DMS53 (cell line): Measurements from ENCODE around the gene NISCH.
A peak's percentile ranks its signal among the peaks of the same experiment; 100 is the strongest.

Experiments
- DNase-seq: peaks from one replicate; lab custom pipeline; 2025; lab: John Stamatoyannopoulos, UW

The NISCH gene

DNA sequence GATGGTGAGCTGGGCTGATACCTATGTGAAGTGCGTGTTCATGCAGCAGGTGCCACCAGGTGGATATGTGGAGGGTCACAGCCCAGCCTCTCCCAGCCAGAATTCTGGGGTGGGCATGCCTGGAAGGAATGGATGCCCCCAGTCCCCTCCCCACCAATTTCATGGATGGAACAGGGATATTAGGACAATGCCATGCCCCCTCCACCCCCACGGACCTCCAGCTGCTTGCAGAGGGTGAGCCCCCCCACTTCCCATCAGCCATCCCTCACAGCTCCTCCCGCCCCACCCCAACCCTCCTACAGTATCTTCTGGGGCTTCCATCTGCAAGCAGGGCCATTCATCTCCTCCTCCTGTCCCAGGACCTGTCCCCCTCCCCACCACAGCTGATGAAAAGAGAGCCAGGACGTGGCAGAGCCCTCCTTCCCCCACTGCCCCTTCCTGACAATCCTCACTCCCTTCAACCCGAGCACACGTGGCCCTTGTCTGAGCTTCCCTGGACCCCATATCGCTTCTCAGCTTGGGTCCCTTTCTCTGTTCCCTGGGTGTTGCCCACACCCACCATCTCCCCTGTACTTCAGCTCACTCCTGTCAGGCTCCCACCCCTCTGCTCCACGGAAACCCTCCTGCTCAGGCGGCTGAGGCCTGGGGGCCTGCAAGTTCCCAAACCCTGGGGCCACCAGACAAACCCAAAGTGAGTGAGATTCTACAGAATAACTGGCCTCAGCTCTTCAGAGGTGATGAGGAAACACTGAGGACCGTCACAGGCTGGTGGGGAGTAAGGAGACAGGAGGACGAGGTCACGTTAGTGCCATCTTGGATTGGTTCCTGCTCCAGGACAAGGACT lies 7.7 kb upstream of the NISCH start:
- no peak for DNase-seq

DNA sequence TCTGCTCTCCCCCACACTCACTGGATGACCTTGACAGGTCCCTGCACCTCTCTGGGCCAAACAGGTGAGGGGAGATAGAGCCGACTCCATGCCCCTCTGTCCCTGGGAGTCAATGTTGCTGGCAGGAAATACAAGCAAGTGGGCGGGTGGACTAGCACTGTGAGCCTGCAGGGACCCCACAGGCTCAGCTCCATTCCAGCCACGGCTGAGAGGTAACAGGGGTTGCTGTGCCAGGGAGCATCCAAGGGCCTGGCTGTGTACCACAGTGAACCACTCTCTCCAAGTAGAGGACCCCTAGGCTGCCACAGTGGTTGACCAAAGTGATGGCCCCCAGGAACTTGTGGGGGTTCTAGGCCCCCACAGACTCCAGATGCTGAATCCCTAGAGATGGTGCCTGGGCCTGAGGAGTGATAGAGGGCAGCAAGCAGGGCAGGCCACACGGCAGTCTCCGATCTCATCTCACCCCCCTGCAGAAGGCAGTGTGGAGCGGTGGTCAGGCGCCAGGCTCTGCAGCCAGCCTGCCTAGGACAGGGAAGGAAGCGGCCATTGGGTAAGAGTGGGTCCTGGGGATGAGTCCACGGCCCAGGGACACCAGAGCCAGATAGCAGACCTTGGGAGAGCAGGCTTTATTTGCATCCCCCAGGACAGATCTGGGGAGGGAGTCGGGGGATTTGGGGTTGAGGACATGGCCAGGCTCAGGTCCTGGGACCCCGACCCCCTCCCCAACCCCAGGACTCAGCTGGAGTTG lies 4.7 kb upstream of the NISCH start:
- DNase-seq = no peak

DNA sequence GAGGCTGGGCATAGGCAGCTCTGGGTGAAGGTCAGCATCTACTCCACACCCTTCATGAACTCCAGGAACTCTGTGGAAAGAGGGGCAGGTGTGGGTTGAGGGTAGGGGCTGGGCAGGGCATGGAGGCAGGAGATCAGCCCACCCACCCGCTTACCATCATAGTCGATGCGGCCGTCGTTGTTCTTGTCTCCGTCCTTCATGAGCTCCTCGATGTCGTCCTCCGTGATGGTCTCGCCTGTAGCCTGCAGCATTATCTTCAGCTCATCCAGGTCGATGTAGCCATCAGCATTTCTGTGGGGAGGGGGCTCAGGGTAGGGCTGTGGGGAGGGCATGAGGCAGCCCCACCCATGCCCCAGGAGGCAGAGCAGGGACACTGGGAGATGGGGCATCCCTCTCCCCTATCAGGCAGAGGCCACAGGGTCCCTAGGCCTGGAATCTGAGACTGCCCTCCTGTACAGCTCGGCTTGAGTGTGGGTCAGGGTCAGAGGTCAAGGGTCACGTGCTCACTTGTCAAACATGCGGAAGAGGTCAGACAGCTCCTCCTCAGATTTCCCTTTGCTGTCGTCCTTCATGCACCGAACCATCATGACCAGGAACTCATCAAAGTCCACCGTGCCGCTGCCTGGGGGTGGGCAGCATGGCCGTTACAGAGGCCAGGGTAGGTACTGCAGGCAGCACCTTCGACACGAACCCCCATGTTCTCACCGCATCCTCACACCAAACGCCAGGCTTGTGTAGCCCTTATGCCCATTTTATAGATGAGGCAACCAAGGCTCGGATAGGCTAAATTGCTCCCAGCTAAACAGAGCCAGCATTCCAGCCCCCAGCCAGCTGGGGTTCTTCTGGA lies 3.9 kb upstream of the NISCH start:
- no peak for DNase-seq

DNA sequence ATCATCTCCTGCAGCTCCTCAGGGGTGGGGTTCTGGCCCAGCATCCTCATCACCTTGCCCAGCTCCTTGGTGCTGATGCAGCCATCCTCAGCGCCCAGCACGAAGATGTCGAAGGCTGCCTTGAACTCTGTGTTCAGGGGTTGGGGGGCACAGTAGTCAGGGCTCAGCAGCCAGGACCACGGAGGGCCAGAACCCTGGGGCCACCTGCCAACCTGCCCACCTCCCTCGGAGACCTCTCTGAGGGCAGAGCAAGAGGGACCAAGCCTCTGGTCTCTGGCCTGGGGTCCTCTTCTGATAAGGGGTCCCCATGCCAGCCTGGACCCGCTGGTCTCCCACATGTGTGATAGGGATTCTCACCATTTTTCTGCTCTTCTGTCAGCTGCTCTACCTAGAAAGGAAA lies 3.3 kb upstream of the NISCH start:
- DNase-seq = no peak

DNA sequence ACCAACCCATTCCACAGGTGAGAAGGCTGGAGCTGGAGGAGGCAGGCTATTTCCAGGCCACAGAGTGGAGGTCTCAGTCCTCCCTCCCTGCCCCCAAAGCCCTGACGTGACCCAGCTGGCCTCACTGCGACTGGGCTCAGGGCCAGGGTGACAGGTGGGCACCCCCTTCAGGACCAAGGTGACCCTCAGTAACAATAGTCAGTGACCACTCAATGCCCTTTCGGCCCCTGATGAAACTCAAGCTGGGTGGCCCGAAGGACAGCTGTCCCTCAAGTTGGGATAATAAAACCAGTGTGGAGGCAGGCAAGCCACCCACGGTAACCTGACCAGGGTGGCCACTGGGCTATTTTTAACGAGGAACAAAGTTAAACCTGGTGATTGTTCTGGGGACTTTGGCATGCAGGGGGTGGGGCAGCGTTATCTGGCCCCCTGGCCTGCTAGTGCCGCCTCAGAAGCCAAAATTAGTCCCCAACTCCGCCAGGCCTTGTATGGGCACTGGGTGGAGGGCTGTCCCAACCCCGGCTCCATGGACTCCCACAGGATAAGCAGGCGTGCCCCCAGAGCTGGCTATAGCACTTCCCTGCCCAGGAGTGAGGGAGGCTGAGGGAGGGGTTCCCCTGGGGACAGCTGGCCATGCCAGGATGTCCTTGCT lies 2.7 kb upstream of the NISCH start:
- DNase-seq = no peak

DNA sequence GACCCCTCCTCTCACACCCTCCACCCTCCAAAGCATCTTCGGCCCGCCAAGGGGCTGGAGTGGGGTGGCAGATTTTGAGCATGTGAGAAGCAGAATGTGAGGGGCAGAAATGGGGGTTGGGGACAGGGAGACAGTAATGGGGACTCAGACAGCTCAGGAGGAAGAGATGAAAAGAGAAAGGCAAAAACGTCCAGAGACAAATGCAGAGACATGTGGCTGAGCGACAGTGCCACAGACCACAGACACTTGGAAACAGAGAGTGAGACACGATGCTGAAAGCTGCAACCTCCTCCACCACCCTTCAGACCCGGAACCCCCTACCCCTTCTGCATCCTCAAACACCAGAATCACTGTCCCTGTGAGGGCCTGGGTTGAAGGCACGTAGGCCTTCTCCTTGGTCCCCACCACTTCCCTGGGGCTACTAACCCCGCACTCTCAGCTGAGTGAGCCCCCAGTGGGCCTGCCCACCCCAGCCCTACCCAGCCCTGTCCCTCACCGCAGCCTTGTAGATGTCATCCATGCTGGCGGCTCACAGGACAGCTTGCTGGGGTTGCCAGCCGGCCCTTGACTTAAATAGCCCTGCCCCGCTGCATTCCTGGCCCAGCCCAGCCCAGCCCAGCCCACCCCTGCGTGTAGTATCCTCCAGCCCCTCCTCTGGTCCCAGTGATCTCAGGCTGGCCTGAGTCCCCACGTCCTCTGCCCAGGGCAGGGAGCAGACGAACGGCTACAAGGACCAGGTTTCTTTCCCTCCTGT lies 1.7 kb upstream of the NISCH start, which contains the start of gene TNNC1:
TSS of gene TNNC1 (minus strand) at position 546 of the 754 bp plus-strand sequence. CDS start at position 520, 26 bp downstream.
- DNase-seq = peak; percentile 2

DNA sequence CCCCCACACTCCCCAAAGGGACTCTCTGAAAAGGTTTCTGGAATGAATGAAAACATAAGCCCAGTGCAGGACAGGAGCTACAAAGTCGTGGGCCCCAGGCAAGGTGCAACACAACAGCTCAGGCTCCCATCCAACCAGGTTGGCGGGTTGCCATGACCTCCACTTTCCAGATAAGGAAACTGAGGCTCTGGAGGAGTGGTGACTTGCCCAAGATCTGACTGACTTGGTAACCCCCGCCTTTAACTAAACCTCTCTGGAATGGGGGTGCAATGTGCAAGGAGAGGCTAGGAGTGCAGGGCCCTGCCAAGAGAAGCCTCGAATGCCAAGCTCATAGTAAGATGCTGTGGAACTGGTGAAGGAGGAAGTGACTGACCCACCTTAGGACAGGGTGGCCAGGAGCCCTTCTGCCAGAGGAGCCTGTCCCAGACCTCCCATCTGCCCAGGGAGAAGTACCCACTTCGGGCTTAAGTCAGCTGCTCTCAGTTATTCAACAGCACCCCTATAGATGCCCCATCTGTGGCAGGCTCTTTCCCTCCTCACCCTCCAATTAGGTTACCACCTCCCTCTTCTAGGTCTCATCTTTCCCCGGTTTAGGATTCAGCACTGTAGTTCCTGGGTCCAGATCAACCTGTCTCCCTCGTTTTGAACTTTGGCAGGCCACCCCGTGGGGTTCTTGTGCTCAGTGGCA lies 1.0 kb upstream of the NISCH start:
- no peak for DNase-seq

DNA sequence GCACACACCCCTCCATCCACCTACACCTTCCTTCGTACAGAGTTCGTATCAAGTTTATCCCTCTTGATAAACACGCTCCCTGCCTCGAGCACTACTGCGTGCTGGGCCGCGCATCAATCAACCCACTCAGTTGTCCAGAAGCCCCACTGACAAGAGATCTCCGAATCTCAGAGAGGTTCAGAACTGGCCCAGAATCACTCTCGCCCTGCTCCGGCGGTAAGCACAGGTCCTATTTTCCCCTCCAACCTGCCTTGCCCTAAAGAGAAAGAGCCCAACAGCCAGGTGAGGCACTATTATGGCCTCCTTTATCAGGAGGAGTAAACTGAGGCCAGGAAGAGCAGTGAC lies 494 bp upstream of the NISCH start:
- no peak for DNase-seq

DNA sequence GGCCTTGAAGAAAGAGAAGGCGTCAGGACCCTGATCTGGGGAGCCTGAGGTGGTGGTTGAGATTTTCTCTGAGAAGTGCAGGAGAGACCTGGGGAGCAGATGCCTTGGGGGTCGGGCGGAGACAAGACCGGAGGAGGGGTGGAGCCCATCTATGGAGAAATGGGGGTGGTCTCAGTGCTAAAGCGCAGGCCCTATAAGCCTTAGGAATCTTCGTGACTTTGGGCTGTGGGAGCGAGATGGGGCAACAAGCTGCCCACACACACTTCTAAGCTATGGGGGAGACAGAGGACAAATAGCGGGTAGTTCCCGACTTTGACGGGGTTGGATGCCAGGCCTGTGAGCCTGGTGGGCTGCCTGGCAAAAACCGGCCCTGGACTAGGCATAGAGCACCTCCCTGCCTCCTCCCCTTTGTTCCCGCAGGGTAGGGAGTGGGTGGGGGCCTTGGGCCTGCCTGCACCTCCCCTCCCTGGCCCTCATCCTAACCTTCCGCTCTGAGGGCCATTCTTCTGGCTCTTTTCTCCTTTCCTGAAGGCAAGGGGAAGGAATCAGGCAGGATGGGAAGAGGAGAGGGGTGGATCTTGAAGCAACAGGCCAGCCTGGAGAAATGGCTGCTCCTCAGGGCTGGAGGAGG lies 880 bp downstream of the NISCH start:
- no peak for DNase-seq

DNA sequence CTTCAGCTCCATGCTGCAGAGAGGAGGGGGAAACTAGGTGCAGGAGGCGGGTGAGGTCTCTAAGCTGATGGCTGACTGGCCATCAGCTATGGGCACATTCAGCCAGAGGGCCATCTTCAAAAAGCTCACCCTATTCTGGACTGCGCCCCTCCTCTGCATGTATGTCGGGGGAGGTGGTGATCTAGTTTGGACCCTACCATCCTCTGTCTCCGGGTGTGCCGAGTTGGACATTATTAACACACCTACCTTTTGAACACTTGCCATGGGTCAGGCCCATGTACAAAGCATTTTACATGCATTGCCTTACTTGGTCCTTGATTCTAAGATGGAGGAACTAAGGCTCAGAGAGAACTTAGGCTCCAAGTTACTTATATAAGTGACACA lies 1.4 kb downstream of the NISCH start:
- no peak for DNase-seq

DNA sequence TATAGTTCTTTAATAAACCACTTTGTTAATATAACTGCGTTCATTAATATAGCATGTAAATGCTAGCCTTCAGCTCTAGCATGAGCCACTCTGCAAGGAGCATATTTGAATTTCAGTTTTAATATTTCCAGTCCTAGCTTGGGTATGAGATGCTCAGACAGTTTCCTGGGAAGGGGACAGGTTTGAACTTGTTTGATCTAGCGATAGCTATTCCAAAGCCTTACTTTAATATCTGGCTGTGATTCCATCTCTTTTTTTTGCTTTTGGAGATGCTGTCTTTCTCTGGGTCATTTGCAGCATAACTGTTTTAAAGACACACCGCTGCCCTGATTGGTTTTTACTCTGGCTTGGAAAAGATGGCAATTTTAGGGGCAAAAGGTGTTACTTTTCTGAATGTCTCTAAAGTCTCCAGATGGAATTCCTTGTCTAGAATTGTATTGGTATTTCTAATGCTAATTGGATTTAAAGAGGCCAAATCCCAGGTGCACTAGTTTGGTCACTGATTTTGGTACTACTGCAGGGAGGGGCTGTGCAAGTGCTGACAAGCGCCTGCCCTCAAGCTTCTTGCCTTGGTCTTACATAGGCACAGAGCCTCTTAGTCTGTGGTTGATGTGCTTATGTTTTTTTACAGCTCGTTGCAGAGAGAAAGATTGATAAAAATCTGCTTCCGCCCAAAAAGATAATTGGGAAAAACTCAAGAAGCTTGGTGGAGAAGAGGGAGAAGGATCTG lies 2.8 kb downstream of the NISCH start:
- DNase-seq = no peak

DNA sequence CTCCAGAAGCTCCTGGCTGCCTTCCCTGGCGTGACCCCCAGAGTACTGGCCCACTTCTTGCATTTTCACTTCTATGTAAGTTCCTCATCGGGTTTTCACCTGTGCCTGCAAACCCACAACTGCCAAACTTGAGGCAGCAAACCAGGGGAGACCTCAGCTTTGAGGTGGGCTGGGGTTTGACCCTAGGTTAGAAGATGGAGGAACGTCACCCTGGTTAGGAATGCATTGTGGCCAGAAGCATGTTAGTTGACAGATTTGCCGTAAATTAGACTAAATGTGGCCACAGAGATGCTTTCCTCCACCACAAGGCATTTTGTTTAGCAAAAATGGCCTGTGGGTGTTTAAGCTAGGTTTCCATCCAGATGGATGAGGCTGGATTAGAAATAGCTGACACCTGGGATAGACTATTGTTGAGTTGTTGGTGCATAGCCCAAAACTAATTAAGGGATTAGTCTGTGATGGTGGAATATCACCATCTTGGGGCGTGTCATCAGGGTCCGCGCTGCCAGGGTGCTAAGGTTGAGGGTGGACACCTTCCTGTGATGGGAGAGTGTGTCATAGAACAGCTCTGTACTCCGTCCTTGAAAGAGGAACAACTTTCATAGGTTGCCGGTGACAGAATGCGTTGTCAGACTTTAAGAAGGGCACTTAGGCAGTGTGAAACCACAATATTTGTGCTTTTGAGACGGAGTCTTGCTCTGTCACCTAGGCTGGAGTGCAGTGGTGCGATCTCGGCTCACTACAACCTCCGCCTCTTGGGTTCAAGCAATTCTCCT lies 3.6 kb downstream of the NISCH start:
- DNase-seq = no peak

DNA sequence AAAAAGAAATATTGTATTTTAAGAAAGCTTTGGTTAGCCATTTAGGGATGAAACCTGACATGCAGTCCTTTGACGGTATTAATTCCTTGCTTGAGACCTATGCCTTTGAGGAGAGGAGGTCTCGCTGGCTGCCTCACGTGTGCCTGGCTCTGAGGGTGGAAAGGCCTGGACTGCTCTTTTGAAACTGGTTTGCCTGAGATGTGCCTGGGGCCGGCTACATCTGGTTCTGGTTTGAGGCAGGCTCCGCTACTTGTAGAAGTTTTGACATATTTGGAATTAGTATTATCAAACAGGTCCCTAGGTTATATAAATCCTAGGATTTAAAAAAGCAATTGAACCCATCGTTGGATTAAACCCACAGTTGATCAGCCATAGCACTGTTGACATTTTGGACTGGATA lies 6.5 kb downstream of the NISCH start:
- no peak for DNase-seq

DNA sequence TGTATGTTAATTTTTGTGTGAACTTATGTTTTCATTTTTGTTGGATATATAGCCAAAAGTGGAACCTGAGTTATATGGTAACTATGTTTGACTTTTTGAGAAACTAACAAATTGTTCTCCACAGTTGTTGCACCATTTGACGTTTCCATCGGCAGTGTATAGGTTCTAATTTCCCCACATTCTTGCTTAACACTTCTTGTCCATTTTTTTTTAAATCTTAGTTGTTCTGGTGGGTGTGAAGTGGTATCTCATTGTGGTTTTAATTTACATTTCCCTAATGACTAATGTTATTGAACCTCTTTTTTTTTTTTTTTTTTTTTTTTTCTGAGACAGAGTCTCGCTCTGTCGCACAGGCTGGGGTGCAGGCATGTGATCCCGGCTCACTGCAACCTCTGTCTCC lies 8.0 kb downstream of the NISCH start:
- DNase-seq = no peak

DNA sequence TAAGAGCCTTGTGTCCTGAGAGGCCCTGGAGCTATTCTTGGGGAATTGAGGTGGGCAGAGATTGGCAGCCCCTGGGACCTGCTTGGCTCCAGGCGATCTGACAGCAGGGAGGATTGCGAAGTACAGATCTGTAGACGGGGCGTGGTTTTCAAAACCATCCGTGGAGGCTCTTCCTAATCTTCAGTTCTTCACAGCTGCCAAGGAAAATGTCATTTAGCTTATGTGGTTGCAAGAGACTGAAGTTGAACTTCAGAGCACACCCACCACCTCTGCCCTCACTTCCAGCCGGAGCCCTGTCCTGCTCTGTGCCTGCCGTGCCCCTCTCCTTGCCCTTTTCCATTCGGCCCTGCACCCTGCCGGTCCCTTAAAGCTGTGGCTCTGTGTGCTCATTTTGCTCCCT lies 12.9 kb downstream of the NISCH start:
- DNase-seq = no peak

DNA sequence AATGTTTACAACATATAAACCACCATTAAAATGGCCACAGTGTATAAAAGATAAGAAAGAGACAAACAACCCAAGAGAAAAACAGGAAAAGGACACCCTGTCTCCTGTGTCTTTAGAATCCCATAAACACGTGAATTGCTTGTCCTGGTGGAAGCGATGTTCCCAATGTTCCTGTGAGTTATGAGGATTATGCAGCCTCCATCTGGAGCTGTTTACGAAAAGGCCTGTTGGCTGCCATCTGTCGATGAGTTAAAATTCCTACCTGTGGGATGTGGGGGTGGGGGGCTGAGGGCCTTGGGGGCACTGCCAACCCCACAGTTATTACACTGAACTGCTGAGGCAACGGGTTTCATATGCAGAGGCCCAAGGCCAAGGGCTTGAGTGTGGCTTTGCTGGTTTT lies 13.6 kb downstream of the NISCH start:
- no peak for DNase-seq

DNA sequence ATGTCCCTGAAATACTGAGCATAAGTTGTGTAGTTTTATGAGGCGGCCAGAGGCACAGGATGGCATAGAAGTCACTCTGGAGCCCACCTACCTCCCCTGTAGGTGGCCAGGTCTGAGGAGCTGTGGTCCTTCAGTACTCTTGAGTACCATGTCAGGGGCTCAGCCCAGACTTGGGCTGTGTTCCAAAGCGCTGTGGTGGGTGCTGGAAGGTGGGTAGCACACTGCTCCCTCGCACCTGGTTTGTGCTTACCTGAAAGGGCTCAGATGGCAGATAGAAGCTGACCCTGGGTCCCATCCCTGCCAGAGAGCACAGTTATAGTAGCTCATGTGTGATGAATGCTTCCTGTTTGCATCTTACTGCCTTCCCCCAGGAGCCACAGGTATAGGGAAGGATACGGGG lies 15.5 kb downstream of the NISCH start:
- DNase-seq = no peak

DNA sequence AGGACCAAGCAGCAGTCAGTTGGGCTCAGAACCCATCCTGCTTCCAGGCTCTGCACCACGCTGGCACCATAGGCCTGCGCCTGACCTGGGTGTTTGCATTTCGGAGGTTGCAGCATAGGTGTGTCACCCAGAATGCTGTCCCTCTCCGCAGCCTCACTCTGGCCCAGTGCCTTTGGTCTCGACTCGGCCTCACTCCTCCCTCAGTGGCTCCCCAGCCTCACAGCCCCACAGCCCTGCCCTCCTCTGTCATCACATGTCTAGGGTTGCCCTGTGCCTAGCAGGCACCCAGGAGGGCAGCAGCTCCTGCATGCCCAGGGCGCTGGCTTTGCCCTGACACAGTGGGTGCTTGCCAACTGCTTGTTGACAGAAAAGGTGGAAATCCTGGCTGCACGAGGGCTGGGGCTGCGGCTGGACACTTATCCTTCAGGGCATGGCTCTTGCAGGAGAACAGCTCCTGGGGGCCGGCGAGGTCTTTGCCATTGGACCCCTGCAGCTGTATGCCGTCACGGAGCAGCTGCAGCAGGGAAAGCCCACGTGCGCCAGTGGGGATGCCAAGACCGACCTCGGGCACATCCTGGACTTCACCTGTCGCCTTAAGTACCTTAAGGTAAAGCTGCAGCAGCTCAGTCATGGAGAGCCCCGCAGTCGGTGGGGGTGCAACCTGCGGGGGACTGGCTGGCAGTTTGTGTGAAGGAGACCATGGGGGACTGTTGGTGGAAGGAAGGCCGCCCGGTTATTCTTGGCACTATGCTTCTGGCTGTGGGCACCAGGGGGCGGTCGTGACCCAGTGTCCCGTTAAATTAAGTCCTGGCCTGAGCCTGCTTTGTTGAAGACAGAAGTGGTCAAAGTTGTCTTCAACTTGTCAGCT lies 16.2 kb downstream of the NISCH start:
- DNase-seq = peak; percentile 46
